Measurements from ENCODE around the gene ASB13.

GRCh38 chr10:5594271-5595049 lies 71.9 kb downstream of the ASB13 start:
- no peak for TF ChIP-seq ZNF274 (IDR thresholded peaks at IDR 0.05; ENCODE audit: insufficient read depth, insufficient read length)
- no peak for TF ChIP-seq PRDM15 (CRISPR knock-in tag; IDR thresholded peaks at IDR 0.05)
- TF ChIP-seq CTCF (IDR thresholded peaks at IDR 0.05 in 2 of 3, conservative IDR thresholded peaks at IDR 0.05 in 1 of 3; ENCODE audit: control insufficient read depth in 2 of 3, extremely low read depth in 1 of 3, insufficient read depth in 1 of 3, low read depth in 3 of 3, low read length in 3 of 3) = no peak
- no peak for TF ChIP-seq NR2C2 (IDR thresholded peaks at IDR 0.05; ENCODE audit: borderline replicate concordance, control insufficient read depth, insufficient read length, low read depth)
- no peak for TF ChIP-seq POLR2A (IDR thresholded peaks at IDR 0.05; ENCODE audit: low read depth, low read length)
- no peak for TF ChIP-seq EZH2 (IDR thresholded peaks at IDR 0.05; ENCODE audit: borderline replicate concordance, control insufficient read depth, low read depth, low read length)
- no peak for TF ChIP-seq TBL1XR1 (IDR thresholded peaks at IDR 0.05; ENCODE audit: low read depth, low read length)
- no peak for TF ChIP-seq KDM1A (IDR thresholded peaks at IDR 0.05; ENCODE audit: borderline replicate concordance)
